Measurements from ENCODE around the gene CLPSL1. TPM values are rescaled to one million over a fixed set of nuclear protein-coding genes. Genes with fewer than 3 reads are reported as not detected.
"Not testable (repeated sequence)": the region's sequence is repeated elsewhere in the genome, so short reads cannot be mapped to it uniquely, and the experiment has no call there.

The CLPSL1 gene, protein sequence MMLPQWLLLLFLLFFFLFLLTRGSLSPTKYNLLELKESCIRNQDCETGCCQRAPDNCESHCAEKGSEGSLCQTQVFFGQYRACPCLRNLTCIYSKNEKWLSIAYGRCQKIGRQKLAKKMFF
- polyA plus RNA-seq (ENCODE audit: insufficient read length in 3 of 3) = under 1 TPM in 2 of 3 donors, not detected in 1; 0.39 to 0.88 TPM
- long read RNA-seq, donor 1 = 0 reads
- long read RNA-seq, donor 2 = 0 reads
- long read RNA-seq, donor 3 = 0 reads
- long read RNA-seq, donor 4 = 0 reads
- long read RNA-seq, donor 5 = 0 reads
- long read RNA-seq, donor 6 = 0 reads
- long read RNA-seq, donor 7 = 0 reads
- long read RNA-seq, donor 8 = 0 reads
- long read RNA-seq, donor 9 = 0 reads
- long read RNA-seq, donor 10 = 0 reads
- long read RNA-seq, donor 11 = 0 reads
- long read RNA-seq, donor 12 = 0 reads
- long read RNA-seq, donor 13, partial matches to known transcripts = 5 of 5 reads
- long read RNA-seq, donor 13, other reads (novel, unspliced or antisense) = 0 of 5 reads
- long read RNA-seq, donor 14 = 0 reads
- long read RNA-seq, donor 15 = 0 reads
- long read RNA-seq, donor 16 = 0 reads

DNA sequence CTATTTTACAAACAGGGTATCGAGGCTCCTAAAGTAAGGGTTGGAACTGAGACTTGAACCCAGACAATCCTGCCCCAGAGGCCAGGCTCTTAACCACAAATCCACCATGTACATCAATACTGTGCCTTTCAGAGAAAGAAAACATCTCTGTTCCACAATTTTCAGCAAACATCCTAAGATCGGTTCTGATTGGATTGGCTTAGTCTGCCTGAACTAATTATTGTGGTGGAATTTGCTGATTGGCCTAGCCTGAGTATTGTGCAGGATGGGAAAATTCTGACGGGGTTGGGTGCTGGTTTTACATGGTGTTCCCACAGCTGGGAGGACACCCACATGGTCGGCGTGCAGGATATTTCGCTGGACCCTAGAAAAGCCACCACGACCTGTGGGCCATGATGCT lies at the start of gene CLPSL1:
Gene CLPSL1, plus strand, starts transcription at position 301 of the 400 bp plus-strand sequence. Its CDS starts 92 bp downstream, at position 393.
- no peak for DNase-seq

DNA sequence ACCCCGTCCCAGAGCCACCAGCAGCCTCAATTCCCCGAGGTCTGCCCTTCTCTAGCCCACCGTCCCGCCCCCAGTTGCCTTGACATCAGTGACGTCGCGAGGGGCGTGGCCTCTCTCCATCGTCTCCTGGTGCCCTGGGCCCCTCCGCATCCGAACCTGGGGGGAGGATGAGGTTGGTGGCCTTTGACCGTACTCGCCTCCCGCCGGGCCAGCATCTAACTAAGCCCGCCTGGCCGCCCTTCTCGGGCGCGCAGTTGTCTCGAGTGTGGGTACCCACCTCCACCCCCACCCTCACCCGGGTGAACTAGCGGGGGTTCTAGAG lies 49.4 kb upstream of the CLPSL1 start:
- DNase-seq = peak; percentile 93

DNA sequence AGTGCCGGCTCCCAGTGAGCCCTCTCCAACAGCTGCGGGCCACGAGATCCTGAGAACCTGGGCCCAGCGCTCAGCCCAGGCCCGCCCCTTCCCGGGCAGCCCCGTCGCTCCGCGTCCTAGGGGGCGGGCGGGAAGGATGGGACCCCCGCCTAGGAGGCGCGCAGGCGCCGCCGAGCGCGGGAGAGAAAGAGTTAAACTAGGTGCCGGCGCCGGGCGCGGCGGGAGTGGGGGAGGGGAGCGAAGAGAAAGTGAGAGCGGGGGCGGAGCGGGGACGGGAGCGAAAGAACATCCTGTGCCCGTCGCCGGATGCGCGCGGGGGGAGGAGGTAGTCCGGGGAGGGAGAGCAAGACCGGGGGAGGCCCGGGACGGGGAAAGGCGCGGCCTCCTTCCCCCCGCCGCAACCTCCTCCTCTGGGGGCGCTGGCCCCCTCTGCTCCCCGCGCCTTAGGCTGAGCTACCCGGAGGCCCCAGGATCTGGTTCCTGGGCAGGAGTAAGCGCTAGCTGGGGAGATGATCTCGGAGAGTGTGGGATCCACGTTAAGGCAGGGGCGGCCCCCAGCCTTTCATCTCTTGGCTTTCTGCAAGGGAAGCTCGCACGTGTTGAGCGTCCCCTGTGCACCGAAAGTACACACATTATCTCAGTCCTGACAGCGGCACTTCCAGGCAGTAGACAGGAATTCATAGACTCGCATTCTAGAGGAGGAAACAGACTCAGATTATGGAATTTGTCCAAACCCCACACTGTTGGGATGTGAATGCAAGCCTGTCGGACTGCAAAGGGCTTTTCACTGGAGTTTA lies 48.9 kb upstream of the CLPSL1 start:
- peak; percentile 91 for DNase-seq

DNA sequence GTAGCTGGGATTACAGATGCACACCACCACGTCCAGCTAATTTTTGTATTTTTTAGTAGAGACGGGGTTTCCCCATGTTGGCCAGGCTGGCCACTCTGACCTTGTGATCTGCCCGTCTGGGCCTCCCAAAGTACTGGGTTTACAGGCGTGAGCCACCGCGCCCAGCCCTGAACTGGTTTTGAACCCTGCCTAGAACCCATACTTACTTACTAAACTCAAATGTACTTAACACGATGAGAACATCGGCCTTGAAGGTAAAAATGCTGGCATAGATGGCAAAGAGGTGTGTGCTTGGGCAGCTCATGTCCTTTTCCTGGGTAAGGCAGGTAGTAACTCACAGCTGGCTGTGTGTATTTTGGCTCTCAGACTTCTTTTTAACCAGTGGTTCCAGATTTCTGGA lies 47.2 kb upstream of the CLPSL1 start:
- DNase-seq = no peak

DNA sequence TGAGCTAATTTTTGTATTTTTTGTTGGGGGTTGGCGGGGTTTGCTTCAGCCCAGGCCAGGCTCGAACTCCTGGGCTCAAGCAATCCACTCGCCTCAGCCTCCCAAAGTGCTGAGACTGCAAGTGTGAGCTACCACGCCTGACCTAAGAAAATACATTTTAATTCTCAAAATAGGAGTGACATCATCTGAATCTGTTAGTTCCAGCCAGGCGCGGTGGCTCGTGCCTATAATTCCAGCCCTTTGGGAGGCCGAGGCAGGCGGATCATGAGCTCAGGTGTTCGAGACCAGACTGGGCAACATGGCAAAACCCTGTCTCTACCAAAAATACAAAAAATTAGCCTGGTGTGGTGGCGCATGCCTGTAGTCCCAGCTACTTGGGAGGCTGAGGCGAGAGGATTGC lies 46.5 kb upstream of the CLPSL1 start:
- DNase-seq = not testable (repeated sequence)

DNA sequence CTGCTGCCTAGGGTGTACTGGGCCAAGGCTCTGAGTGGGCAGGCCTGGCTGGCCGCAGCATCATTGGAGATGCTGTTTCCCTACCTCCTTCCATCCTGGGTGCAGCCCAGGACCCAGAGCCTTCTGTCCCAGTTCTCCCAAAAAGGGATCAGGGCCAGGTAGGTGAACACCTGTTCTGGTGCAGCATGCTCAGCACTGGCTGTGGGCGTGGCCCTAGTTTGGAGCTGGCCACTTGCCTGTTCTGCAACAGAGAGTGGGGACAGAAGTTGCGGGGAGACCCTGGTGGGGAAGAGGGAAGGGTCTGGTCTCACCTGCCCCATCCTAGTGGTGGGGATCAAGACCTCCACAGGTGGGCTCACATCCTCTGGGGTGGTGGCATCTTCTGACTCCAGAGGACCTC lies 45.4 kb upstream of the CLPSL1 start:
- DNase-seq = no peak

DNA sequence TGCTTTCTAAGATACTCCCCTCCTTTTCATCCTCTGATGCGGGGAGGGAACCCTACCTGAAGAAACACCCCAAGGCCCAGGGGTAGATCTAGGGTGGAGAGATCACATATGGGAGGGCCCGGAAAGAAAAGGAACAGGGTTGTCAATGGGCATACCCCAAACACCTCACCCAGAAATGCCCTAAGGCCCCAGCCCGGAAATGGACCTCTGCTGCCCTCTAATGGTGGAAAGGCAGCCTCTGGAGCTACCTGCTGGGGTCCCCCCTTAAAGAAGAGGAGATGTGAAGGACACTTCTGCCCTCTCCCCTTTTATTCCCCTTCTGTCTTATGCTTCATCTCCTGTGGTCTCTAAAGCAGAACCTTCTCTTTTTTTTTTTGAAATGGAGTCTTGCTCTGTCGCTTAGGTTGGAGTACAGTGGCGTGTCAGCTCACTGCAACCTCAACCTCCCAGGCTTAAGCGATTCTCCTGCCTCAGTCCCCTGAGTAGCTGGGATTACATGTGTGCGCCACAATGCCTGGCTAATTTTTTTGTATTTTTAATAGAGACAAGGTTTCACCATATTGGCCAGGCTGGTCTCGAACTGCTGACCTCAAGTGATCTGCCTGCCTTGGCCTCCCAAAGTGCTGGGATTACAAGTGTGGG lies 44.4 kb upstream of the CLPSL1 start:
- no peak for DNase-seq

DNA sequence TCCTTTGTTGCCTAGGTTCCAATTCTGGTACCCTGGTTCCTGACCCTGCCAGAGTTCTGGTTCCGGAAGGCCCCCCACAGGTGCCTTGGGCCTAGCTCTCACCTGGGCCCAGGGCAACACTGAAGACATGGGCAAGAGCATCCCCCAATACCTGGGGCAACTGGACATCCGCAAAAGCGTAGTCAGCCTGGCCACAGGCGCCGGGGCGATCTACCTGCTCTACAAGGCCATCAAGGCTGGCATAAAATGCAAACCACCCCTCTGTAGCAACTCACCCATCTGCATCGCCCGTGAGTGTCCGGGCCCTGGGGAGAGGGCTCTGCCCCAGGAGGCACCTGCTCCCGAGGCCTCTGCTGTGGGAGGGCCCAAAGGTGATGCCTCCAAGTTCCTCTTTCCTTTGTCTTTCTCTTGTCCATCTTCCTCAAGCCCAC lies 43.8 kb upstream of the CLPSL1 start, which contains the start of gene ARMC12:
Gene ARMC12, plus strand, starts transcription at position 51 of the 431 bp plus-strand sequence. Its CDS starts 77 bp downstream, at position 128.
- no peak for DNase-seq

DNA sequence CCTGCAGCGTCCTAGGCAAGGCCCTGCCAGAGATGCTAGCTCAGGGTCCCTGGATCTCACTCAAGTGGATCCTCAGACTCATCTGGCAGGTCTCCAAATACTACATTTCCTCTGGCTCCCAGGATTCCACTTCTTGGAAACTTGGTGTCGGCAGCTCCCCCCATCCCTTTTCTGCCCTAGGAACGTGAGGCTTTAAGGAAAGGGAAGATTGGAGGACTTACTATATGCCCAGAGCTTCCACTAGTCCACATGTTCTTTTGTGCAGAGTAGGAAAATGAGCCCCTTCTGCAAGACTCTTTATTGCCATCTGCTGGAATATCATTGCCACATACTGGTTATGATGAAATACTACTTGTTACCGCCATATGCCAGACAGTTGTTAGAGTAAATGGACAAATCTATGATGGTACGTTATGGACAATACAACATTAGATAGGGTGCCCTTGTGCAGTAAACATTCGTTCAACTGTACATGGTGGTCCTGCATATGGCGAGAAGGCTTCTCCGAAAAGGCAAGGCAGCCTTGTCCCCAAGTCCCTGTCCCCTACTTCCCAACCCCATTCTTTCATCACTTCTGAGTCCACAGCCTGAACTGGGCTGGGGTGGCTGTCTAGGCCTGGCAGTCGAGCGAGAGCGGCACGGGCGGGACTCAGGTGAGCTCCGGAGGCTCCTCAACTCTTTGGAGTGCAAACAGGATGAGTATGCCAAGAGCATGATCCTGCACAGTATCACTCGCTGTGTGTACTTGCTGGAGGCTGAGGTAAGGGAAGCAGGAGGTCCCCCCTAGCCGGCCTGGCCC lies 43.2 kb upstream of the CLPSL1 start:
- no peak for DNase-seq

DNA sequence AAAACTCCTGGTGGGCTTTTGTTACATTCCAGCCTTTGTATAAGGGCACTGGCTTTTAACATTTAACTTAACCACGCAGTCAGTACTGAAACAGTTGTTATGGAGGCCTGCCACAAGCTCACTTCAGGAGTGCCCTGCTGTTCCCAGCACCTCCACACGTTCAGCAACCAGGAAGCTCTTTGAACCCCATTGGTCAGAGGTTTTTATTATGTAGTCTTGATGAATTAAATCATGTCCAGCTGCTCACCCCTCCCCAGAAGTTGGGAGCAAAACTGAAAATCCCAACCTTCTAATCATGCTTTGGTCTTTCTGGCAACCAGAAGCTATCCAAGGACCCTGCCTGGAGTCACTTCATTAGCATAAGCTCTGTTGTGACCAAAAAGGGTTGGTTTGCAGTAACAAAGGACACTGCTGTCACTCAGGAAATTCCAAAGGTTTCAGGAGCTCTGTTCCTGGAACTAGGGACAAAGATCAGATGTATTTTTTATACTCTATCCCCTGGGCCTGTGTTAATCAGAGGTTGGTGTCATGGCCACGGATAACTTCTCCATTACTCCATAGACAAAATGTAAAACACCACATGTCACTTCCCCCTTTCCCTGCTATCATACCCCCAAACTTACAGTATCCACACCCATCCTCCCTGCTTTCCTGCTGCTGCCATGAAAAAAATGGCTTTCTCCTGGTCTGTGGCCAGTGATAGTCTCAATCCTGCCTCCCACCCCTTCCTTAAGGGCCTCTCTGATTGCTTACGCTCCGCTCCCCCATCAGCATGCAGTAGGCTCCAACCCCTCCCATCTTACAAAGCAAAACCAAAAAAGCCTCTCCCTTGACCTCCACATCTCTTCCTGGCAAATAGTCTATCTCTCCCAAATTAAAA lies 40.9 kb upstream of the CLPSL1 start:
- DNase-seq = no peak

DNA sequence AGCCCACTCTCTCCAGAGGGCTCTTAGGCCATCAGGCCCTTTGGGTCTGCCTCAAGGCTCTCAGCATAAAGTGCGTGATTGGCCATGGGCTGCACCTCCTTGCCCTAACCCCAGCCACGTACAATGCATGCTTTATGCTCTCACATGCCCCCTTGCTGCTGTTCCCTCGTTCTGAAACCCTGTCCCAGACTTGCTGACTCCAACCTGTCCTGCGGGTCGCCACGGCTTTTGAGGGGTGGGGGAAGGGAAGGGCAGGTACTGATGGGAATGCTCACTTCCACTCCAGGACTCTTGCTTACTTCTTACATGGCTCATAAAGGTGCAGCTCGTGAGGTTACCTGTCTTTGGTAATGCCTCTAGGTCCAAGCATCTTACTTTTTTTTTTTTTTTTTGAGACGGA lies 38.0 kb upstream of the CLPSL1 start:
- DNase-seq = no peak

DNA sequence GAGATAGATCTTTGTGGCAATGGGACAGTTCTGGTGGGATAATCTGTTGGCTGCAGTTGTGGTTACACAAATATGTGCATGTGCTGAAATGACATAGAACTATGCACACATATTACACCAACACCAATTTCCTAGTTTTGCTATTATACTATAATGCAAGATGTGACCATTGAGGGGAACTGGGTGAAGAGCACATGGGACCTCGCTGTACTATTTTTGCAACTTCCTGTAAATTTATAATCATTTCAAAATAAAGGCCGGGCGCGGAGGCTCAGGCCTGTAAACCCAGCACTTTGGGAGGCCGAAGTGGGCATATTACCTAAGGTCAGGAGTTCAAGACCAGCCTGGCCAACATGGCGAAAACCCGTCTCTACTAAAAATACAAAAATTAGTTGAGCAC lies 35.3 kb upstream of the CLPSL1 start:
- no peak for DNase-seq

DNA sequence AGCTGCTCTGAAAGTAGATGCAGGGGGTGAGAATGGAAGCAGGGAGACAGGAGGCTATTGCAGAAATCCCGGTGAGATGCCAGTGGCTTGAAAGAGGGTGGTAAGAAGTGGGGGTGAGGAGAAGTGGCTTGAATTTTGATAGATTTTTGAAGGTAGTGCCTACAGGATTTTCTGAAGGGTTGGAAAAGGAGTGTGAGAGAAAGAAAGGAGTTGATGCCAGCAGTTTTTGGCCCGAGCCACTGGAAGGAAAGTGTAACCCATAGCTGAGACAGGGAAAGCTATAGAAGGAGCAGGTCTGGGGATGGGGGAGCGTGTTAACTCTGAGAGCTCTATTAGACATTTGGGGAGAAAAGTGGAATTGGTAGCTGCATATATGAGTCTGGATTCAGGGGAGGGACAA lies 34.3 kb upstream of the CLPSL1 start:
- no peak for DNase-seq

DNA sequence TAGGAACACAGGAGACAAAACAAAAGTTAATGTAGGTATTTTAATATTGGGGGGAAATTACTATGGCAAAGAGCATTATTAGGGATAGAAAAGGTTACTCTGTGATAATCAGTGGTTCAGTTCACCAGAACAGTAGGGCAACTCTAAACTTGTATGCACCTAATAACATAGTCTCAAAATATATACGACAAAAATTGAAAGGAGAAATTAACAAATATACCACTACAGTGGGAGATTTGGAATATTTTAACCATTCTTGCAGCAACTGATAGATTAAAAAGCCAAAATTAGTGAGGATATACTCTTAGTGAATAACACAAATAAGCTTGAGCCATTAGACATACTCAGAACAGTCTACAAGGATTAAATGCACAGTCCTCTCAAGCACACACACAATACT lies 32.9 kb upstream of the CLPSL1 start:
- DNase-seq = no peak

DNA sequence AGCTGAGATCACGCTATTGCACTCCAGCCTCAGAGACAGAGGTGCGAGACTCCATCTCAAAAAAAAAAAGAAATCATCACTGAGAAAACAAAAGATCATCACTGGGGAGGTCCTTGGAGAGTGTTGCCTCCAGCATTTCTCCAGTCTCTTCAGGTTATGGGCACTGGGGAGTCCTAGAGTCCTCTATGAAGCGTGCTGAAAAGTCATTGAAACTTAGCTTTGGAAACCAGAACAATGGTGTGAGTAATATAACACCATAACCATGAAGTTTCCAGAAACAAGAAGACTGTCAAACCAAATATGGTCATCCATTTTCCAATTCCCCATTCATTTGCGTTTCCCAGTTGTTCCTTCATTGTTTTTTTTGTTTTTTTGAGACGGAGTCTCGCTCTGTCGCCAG lies 30.3 kb upstream of the CLPSL1 start:
- DNase-seq = no peak

DNA sequence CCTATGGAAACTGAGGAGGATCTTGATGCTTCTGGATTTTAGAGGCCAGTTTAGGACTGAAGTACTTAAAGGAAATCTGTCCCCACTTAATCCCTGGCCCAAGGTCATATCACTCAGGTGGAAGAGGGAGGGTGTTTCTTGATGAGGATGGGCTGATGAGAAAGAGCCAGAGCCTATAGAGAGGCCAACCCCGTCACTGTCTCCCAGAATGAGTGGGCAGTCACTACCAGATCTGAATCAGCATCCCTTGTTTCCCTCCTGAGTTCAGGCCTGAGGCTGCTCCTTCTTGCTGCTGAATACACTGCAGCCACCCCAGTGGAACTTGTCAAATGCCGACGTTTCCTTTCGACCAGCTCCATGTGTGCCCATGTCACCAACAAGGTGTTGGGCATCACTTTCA lies 29.2 kb upstream of the CLPSL1 start:
- DNase-seq = no peak

DNA sequence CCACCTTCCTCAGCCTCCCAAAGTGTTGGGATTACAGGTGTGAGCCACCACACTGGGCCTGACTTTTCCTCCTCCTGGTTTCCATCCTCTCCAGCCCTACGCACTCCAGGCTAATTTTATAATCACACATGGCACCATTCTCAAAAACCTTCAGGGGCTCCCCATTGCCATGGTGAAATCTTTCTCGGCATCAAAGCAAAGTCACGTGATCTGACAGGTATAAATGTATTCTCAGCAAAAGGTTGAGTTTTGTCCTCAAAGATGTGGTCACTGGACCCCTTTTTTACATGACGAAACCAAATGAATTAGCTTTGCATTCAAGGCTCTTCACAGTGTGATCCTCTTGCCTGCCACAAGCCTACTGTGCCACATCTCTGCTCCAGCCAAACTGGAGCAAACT lies 28.5 kb upstream of the CLPSL1 start:
- no peak for DNase-seq

DNA sequence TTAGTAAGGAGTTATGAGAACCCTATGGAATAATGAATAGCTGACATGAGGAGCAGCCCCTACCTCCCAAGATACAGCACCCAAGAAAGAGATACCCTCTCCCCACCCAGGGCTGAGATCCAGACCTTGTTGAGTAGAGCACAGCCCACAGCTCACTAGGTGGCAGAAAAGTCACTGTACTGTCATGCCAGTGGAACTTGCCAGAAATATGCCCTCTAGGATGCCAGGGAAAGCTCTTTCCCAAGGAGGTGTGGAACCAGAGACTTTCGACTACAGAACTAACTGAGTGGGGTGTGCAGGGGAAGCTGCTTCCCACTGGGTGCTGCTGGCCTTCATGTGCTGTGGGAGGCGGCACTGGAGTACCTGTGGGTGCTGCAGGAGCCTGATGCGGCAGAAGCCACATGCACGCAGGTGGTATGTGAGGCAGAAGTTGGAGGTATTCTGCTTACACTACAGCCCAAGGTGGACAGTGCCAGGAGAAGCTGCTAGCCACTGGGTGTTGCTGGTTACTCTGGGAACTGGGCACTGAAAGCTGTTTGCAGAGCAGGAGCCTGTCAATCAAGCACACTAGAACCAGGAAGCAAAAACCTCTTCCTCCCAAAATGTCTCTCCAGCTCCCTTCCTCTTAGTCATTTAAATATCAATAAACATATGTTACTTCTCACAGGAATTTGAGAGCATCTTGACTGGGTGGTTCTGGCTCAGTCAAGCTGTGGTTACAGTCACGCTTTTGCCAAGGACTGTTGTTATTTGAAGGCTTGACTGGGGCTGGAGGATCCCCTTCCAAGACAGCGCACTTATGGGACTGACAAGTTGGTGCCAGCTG lies 26.2 kb upstream of the CLPSL1 start:
- no peak for DNase-seq

DNA sequence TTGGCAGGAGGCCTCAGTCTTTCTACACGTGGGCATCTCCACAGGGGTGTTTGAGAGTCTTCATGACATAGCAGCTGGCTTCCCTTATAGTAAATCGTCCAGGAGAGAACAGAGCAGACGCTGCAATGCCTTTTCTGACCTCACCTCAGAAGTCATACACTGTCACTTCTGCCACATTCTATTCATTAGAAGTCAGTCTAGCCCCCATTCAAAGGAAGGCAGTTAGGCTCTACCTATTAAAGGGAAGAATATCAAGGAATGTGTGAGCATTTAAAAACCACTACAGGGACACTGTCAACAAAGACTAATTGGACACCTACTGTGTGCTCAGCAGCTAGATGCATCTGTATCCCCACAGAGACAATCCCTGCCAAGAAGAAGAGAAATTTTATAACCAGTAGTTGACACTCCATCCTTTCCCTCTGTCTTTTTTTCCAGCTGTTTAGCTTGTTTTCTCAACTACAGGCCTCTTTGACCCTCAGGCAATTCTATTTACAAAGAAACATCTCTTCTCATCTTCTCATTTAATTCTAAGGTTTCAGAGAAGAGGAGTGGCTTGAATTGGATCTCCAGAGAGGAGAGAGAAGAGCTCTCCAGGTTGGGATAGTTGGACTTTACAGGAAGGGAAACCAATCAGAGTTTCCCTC lies 25.4 kb upstream of the CLPSL1 start:
- DNase-seq = no peak
